Stimulated activated CD4-positive, alpha-beta T cell treated with anti-CD3 and anti-CD28 coated beads, TNF-alpha, amount 100 ng/mL, for 4 hours (primary cell): Measurements from ENCODE around the gene DCUN1D1.
"Not testable (repeated sequence)": the region's sequence is repeated elsewhere in the genome, so short reads cannot be mapped to it uniquely, and the experiment has no call there.

Source experiments
- DNase-seq, 3 experiments: peaks; one replicate each; pipeline ENCODE4 v3.0.0-alpha.2; 2020; ENCODE audit warnings: low read depth in 3 of 3

DCUN1D1 gene

DNA sequence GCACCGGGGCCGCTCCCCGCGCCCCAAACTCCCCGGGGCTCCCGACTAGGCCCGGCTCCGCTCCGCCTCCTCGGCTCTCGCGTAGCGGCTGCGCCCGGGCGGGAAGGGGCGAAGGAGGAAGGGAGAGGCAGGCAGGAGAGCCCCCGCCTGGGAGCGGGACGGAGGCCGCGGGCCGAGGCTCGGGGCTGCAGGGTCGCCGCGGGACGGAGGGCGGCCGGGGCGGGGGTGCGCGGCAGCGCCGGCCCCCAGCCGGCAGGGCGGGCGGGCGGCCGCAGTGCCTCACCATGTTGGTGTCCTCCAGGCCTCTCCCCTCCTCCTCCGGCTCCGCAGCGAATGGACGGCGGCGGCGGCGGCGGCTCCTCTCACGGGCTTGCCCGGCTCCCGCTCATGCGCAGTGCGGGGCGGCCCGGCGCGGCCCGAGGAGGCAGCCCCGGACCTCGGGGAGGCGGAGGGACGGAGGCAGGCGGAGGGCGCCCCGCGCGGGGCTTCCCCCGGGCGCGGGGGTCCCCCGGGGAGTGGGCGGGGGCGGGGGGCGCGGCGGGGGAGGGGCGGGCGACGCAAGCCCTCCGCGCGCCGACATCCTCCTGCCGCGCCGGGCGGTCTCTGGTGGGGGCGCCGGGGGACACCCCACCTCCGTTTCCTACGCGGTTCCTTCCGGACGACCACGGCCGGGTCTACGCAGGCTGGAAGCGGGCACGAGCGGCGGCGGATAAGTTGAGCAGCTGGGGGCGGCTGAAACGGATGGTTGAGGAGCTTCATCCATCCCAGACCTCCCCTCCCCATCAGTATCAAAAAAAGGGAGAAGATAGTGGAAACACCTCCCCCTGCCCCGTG lies at the start of gene DCUN1D1:
Gene DCUN1D1, minus strand, starts transcription at position 335 of the 834 bp plus-strand sequence. Its CDS starts 49 bp downstream, at position 286.
- DNase-seq: peak; percentile 70 to 85 (median 70)

DNA sequence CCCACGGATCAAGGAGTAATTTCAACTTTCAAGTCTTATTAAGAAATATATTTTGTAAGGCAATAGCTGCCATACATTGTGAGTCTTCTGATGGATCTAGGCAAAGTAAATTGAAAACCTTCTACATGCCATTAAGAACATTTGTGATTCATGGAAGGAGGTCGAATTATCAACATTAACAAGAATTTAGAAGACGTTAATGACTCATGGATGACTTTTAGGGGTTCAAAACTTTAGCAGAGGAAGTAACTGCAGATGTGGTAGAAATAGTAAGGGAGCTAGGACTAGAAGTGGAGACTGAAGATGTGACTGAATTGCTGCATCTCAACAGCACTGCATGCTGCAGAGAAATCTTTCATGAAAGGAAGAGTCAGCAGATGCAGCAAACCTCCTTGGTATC lies 48.1 kb upstream of the DCUN1D1 start:
- DNase-seq: no peak

DNA sequence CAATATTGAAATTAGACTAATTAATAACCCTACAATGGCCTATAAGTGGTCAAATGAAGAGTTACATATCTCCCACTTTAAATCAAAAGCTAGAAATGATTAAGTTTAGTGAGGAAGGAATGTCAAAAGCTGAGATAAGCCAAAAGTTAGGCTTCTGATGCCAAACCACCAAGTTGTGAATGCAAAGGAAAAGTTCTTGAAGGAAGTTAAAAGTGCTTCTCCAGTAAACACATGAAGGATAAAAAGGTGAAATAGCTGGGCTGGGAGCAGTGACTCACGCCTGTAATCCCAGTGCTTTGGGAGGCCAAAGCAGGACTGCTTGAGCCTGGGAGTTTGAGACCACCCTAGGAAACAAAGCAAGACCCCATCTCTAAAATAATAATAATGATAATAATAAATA lies 46.9 kb upstream of the DCUN1D1 start:
- DNase-seq: no peak

DNA sequence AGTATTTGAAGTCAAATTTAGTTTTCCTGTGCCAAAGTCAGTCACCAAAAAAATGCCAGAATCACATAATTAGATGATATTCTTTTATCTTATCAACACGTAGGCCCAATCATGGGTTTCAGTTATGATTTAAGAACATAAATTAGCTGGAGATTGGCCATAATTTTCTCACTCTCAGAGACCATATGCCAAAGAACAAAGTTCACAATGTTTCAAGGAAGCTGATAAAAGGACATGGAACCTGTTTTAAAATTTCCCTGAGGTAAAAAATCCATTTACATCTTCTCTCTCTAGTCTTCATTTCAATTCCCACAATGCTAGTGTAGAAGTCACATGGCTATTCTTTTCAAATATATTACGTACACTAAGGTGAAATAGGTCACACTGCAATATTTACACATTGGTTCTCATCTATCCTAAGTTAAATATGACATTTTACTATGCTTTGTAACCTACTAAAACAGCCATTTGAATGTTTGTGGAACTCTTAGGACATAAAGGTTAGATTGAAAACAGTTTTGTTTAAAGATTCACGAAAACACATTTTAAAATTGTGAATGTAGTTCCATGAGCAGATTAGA lies 42.7 kb upstream of the DCUN1D1 start:
- DNase-seq: no peak

DNA sequence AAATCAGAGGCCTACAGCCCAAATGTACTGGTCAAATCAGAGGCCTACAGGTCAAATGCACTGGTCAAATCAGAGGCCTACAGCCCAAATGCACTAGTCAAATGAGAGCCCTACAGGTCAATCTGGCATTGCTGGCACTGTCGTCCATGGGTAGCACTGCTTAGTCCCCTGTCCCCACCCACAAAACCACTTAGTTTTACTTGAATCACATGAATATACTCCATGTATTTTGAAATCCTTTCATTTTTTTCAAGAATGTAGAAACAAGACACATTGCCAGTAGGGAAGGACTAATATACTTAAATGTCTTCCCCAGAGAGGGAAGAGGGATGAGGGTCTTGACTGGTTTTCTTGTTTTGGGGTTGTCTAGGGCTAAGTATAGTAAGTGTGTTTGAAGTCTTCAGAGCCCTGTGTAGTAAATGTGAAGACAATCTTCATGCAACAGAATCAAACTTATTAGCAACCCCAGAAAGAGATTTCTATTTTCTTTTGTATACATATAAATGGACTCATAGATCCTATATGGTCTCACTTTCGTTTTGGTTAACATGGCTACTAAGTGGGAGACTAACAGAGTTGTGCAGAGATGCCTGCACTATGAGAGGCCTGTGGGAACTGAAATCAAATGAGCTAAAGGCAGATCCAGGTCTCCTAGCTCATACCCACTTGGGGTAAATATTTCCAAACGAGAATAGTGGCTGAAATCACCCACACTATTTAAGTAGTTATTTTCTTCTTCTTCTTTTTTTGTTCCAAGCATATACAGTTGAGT lies 38.3 kb upstream of the DCUN1D1 start:
- no peak for DNase-seq

DNA sequence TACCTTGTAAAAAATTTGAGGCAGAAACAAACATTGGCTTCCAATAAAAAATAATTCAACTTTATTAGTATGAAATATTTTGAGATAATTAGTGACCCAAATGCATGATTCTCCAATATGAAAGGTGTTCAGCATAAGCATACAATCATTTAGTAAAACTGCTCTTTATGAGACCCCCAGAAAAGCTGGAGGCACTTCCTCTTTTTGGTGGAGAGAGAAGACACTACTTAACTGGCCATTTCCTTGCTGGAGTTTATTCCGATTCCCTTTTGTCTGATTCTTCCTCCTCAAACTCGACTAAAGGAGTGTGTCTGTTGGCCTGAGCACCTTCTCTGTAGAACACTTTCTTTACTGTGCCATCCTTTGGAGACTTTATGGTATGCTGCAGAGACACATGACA lies 34.8 kb upstream of the DCUN1D1 start:
- DNase-seq: no peak

DNA sequence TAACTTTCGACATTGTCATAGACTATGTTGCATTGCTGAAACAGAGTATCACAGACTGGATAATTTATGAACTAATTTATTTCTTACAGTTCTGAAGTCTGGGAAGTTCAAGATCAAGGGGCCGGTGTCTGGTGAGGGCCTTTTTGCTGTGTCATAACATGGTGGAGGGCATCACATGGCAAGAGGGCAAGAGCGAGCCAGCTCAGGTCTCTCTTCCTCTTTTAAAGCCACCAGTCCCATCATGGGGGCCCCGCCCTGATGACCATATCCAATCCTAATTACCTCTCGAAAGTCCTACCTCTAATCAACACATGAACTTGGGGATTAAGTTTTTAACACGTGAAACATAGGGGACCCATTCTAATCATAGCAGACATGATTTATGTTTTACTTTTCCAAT lies 33.5 kb upstream of the DCUN1D1 start:
- DNase-seq: no peak

DNA sequence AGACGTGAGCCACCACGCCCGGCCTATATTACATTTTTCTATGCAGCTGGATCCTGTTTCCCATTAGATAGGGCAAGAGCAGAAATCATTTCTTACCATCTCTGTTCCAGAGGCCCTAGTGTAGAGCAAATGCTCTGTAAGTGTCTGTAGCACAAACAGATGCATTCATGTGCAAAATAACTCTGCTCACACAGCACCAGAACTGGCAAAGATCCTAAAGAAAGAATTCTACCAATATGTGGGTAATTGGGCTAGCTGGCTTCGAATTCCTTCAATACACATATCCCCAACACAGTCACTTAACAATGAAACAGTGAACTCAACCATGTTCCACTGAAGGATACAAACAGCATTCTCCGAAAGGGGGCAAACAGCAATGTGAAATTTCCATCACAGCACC lies 32.7 kb upstream of the DCUN1D1 start:
- no peak for DNase-seq

DNA sequence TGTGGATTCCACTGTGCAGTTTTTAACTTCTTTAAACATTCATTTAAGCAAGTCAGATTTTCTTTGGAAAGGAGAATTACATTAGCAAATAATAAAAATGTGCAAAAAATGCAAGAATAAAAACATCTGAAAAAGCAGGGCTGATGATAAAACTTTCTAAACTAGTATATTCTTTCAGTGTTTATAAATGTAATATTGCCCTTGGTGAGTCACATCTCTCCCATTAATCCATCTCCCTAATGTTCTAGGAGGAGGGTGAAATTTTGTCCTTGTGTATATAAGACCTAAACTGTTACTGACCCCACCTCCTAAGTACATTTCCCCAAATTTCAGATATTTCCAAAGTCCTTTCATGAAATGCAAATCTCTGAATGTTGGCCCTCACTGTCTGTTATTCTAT lies 28.5 kb upstream of the DCUN1D1 start:
- DNase-seq: no peak

DNA sequence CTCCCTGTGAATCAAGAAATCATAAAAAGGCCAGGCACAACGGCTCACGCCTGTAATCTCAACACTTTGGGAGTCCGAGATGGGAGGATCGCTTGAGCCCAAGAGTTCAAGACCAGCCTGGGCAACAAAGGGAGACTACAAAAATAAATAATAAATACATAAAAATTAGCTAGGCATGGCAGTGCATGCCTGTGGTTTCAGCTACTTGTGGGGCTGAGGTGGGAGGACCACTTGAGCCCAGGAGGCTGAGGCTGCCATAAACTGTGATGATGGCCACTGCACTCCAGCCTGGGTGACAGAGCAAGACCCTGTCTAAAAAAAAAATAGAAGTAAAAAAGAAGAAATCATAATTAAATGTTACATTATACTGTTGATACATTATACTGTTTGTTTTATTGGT lies 28.0 kb upstream of the DCUN1D1 start:
- no peak for DNase-seq

DNA sequence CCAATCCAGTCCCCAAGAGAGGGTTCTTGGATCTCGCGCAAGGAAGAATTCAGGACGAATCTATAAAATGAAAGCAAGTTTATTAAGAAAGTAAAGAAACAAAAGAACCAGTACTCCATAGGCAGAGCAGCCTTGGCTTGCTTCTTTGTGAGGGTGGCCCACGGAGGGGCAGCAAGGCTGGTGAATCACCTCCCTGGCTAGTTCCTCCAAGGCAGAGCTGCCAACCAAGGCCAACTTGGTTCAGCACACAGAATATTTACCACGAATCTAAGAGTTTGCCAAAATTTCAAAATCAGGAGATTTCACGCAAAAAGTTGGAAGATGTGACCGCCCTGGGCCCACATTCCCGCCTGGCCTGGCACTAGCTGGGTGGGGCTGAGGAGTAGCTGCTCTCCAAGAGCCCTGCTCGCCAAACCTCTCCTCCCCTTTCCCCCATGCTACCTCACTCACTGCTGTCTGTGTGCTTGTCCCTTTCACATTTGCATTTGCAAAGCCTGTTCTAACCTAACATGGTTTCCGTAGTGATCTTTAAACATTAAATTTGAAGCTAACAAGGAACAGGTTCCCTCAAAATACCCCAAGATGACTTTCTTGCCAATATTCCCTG lies 26.2 kb upstream of the DCUN1D1 start:
- DNase-seq: no peak

DNA sequence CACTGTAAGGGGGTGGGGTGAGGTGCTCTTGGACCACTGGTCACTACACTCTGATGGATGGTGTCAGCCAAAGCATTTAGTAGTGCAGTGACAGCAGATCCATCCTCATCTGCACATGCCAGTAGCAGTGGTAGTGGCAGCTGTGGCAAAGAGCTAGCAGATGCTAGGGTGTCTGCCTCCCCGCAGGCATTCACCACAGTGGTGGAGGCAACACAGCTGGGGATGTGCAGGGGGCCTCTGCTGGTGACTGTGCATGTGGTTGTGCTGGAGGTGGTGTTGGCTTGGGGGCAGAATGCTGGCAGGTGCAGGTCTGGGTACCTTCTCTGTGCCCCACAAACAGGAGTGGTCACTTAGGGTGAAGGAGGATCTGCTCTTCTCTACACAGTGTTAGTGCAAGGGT lies 19.4 kb upstream of the DCUN1D1 start:
- no peak for DNase-seq

DNA sequence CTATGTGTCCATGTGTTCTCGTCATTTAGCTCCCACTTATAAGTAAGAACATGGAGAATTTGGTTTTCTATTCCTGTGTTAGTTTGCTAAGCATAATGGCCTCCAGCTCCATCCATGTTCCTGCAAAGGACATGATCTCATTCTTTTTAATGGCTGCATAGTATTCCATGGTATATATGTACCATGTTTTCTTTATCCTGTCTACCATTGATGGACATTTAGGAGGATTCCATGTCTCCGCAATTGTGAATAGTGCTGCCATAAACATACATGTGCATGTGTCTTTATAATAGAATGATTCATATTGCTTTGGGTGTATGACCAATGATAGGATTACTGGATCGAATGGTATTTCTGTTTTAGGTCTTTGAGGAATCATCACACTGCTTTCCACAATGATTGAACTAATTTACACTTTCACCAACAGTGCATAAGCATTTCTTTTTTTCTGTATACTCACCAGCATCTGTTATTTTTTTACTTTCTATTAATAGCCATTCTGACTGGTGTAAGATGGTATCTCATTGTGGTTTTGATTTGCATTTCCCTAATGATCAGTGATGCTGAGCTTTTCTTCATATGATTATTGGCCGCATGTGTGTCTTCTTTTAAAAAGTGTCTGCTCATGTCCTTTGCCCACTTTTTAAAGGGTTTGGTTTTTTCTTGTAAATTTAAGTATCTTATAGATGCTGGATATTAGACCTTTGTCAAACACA lies 13.3 kb upstream of the DCUN1D1 start:
- not testable (repeated sequence) for DNase-seq

DNA sequence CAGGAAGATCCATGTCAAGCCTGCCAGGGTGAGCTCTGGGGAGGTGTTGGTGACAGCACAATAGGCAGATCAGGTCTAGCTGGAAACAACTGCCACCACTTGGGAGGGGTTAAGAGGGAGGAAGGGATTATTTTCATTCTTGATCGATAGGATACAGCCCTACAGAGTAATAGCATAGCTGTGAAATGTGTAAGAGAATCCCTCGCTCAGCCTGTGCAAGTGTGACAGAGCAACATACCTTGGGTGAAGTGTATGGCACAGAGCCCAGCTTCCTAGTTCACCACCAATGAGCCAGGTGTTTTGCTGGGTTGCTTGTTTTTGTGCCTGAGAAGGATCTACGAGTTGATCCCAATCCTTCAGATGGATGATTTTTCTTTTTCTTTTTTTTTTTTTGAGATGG lies 9.2 kb upstream of the DCUN1D1 start:
- DNase-seq: no peak

DNA sequence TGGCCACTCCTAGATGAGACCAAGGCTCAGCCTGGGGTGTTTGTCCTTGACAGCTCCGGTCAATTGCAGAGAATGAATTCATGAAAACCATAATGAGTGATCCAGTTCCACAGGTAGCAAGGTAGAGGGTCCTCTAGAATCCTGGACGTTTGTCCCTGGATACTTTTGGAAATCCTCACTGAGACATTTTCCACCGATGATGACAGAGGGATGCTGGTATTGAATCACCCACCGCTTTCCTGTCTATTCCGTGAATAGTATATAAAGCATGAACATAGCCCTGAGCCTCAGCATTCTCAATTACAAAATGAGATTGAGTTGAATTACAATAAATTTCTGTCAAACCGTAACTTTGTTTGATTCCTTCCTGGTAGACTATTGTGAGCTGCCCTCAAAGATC lies 5.7 kb upstream of the DCUN1D1 start:
- no peak for DNase-seq

DNA sequence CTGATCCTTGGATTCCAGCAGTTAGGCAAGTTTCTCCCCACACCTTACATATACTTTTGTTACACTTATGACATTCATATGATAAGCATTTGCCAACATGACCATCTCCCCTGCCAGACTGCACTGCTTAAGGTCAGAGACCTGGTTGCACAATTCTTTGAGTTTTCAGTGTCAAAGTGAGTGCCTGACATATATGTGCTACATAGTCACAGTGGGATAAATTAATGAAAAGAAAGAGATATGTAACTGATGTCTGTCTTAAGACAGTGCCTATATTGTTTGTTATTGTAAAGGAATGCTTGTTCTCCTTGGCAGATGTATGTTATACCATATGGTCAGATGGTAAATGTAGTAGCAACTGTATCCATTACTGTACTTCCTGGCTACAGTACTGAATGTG lies 3.5 kb upstream of the DCUN1D1 start:
- no peak for DNase-seq

DNA sequence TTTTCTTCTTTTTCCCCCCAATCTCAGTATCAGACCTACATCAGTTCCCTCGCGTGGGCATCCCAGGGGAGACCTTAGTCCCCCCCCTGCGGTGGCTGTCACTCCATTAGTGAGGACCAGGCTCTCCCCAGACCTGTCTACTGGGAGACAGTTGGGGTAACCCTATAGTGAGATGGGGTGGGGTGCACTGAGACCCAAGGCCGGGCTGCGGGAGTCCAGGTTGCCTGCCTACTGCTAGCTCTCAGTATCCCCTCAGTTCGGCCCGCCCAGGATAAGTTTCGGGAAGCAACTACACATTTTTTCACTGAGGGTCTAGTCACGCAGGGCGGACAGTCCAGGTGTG lies 671 bp upstream of the DCUN1D1 start:
- no peak for DNase-seq

DNA sequence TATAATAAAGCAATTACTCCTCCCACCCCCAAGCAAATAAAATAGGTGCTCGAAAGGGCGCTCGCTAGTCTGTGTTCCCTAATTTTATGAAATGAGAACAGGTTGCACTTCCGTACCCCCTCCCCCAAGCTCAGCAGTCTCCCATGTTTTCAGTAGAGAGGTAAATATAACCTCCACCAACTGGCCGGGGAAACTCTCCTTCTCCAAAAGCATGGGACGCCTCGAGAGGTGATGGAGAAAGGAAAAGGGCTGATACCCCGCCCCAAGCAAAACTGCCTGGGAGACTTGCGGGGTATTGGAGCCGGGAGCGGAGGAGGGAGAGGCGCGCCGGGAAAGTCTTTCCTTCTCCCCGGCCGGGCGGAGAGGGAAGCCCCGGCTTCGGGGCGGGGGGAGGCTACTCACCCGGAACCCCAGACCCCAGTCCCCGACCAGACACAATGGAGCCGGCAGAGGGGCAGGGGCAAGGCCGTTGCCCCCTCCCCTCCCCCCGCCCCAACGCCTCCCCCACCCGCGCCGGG lies 605 bp downstream of the DCUN1D1 start:
- peak in 1 of 3 experiments; percentile 4 for DNase-seq

DNA sequence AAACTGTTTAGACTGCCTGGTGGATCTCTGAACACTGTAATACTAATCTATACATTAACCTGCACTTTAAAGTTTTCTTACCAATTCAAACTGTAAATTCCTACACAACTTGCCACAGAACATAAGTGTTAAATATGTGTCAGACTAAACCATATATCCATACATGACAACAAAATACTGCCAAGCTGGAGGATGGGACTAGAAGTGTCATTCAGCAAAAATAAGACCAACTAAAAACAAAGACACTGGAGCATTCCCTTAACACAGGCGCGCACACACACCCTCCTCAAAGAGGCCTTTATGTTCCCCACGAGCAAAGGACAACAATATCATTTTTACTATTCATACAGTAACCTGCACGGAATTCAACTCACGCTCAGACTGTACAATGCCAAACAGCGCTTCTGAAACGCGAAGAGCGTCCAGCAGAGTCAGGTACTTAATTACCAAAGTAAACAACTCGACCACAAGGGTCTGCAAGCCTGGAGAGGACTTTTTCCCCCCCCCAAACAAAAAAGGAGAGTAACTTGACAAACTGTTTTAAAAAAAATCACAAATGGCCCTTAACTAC lies 1.1 kb downstream of the DCUN1D1 start:
- no peak for DNase-seq

DNA sequence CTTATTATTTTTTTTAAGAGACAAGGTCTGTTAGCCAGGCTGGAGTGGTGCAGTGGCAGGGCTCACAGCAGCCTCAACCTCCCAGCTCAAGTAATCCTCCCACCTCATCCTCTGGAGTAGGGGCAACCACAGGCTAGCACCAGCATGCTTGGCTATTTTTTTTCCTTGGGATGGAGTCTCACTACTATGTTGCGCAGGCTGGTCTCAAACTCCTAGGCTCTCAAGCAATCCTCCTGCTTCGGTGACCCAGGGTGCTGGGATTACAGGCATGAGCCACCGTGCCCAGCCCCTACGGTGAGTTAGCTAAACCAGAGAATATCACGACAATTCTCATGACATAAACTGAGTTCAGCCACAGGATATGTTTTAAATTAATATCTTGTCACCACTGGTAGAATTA lies 2.0 kb downstream of the DCUN1D1 start:
- no peak for DNase-seq

DNA sequence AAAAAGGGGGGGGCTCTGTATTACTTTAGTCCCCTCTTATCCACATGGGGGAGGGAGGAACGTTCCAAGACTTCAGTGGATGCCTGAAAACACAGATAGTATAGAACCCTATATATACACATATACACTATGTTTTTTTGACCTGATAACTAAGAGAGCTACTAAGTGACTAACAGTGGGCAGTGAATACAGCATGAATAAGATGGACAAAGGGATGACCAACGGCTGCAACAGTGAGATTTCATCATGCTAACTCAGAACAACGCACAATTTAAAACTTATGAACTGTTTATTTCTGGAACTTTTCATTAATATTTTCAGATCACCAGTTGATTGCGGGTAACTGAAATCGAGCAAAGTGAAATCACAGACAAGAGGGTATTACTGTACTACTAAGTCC lies 7.3 kb downstream of the DCUN1D1 start:
- DNase-seq: no peak
